Suprapubic skin (tissue), 3 donors: Measurements from ENCODE around the gene RAB11B.

Experiments
- EP300 ChIP-seq: sonication (generic); formaldehyde crosslinking; IDR thresholded peaks from one replicate; pipeline ENCODE4 v1.6.1; 2017; ENCODE audit warnings: antibody characterized with exemption
- POLR2A ChIP-seq, 2 donors: fragments of 450-650 bp; IDR thresholded peaks; one replicate each; pipeline ENCODE4 v1.6.1; 2017; ENCODE audit warnings: antibody characterized with exemption in 2 of 2, mild to moderate bottlenecking in 2 of 2, moderate library complexity in 2 of 2
- TF ChIP-seq, protein P1 (sequence below), 2 donors: fragments of 200-600 bp in 1 of 2; fragments of 450-650 bp in 1 of 2; sonication (generic) in 1 of 2; IDR thresholded peaks; one replicate each; pipeline ENCODE4 v1.5.1; 2016 to 2019; ENCODE audit warnings: antibody characterized with exemption in 2 of 2, mild to moderate bottlenecking in 1 of 2, moderate library complexity in 1 of 2

DNA sequence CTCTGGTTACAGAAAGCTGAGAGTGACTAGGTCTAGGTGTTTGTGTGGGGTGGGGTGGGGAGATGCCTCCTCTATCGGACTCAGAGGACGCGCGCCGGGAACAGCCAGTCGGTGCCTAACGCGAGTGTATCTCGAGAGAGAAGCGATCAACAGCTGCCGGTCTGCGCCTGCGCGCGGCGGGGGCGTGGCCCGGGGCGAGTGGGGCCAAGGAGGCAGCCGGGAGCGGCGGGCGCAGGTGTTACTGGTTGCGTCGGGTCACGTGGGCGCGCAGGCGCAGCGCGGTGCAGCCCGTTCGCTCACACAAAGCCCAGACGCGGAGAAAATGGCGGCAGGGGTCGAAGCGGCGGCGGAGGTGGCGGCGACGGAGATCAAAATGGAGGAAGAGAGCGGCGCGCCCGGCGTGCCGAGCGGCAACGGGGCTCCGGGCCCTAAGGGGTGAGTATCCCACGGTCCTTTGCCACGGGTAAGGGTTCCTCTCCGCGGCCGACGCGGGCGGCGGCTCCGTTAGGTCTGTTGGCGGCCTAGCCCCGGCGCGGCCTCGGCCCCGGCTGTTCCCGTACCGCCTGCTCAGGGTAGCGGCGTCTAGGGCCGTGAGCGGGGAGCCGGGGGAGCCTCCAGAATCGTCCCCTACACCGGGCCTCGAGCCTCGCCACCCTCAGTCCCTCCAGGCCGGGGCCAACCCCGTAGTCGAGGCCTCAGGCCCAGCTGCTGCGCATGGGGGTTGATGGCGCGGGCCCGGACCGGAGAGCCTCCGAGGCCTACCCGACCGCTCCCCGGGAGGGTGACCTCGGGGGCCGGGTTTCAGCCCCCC is 54.7 kb downstream of the RAB11B start, which contains the start of gene HNRNPM:
- TF ChIP-seq, protein P1, sequence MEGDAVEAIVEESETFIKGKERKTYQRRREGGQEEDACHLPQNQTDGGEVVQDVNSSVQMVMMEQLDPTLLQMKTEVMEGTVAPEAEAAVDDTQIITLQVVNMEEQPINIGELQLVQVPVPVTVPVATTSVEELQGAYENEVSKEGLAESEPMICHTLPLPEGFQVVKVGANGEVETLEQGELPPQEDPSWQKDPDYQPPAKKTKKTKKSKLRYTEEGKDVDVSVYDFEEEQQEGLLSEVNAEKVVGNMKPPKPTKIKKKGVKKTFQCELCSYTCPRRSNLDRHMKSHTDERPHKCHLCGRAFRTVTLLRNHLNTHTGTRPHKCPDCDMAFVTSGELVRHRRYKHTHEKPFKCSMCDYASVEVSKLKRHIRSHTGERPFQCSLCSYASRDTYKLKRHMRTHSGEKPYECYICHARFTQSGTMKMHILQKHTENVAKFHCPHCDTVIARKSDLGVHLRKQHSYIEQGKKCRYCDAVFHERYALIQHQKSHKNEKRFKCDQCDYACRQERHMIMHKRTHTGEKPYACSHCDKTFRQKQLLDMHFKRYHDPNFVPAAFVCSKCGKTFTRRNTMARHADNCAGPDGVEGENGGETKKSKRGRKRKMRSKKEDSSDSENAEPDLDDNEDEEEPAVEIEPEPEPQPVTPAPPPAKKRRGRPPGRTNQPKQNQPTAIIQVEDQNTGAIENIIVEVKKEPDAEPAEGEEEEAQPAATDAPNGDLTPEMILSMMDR (IDR thresholded peaks at IDR 0.05) = no peak
- no peak for TF ChIP-seq EP300
- TF ChIP-seq POLR2A (IDR thresholded peaks at IDR 0.05) = peak; percentile 69 to 94
